ENCODE measurements around the gene GSC2. TPM values are rescaled to one million over a fixed set of nuclear protein-coding genes. Genes with fewer than 3 reads are reported as not detected.

Gene GSC2
- total RNA-seq, 4 donors from 2014 or later = not detected

DNA sequence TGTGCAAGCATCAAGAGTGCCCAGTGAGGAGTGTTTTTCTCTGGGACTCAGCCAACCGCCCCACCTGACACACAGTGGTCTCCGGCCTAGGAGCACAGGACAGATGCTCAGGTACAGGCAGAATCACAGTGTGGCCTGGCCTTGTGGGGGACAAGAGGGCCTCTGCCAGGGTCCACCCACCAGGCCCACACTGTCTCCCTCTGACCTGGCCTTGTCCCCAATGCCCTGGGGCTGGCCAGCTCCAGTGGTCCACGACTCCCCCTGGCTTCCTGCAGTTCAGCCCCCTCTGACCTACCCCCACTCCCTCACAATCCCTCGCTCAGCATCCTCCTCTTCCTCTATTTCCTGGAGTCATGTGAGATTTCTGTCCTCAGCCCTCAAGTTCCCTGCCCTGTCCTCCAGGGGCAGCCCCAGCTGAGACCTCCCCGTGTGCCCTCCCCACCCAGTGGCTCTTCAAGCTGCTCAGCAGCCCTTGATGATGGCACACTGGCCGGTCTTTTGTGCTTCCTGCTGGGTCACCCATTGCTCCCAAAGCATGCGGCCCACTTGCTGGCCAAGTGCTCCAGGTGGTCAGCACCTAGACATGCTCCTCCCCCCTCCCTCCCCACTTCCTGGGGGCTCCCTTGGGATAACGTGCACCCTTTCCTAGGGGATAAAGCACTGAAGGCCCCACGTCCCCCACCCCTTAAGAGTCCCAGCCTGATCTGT is 17.2 kb downstream of the GSC2 start:
- Histone ChIP-seq H3K4me1 (no peaks in the 10 kb centered on the region), H3K9me3 (no peaks in the 10 kb centered on the region), H3K36me3 (peaks cover 30 to 35% of the 10 kb centered on the region in 2 donors), H3K27ac (no peak overlapping the region), H3K27me3 (no peaks in the 10 kb centered on the region), H3K4me3 (replicated peaks in 1 of 3) (no peak overlapping the region)
- DNase-seq = no peak
- intact Hi-C loops (cut with DNase I) = no loop called here
- TF ChIP-seq POLR2A (IDR thresholded peaks at IDR 0.05) (no peak), CTCF (IDR thresholded peaks at IDR 0.05) (no peak)
- WGBS, 2 donors = 88 to 91% methylated on average over 9 of the region's 9 CpGs

DNA sequence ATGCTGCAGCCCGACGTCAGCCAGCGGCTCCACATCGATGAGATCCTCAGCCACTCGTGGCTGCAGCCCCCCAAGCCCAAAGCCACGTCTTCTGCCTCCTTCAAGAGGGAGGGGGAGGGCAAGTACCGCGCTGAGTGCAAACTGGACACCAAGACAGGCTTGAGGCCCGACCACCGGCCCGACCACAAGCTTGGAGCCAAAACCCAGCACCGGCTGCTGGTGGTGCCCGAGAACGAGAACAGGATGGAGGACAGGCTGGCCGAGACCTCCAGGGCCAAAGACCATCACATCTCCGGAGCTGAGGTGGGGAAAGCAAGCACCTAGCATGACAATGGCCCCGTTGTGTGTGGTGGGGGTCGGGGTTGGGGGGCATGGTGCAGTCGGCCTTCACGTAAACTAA is 17.9 kb downstream of the GSC2 start:
- DNase-seq = no peak

GRCh38 chr22:19131685-19132015 is 18.4 kb downstream of the GSC2 start:
- 91 to 96% methylated on average over 16 to 19 of the region's 19 CpGs for WGBS, 2 donors
- no peaks in the 10 kb centered on the region for H3K27me3 ChIP-seq
- no peaks in the 10 kb centered on the region for H3K9me3 ChIP-seq
- TF ChIP-seq POLR2A (IDR thresholded peaks at IDR 0.05) = no peak
- TF ChIP-seq CTCF (IDR thresholded peaks at IDR 0.05) = no peak
- H3K4me1 ChIP-seq = no peaks in the 10 kb centered on the region
- no peak overlapping the region for H3K4me3 ChIP-seq (replicated peaks in 1 of 3)
- intact Hi-C loops (cut with DNase I) = no loop called here
- H3K27ac ChIP-seq = no peak overlapping the region
- no peak for DNase-seq
- peaks cover 23 to 24% of the 10 kb centered on the region in 2 donors for H3K36me3 ChIP-seq

More for the DNA sequence above, 17.9 kb downstream of the GSC2 start:
- peaks cover 27 to 28% of the 10 kb centered on the region in 2 donors for H3K36me3 ChIP-seq
- no peak overlapping the region for H3K4me3 ChIP-seq (replicated peaks in 1 of 3)
- TF ChIP-seq POLR2A (IDR thresholded peaks at IDR 0.05) (no peak), CTCF (IDR thresholded peaks at IDR 0.05) (no peak)
- no peak overlapping the region for H3K27ac ChIP-seq
- no peaks in the 10 kb centered on the region for H3K9me3 ChIP-seq
- intact Hi-C loops (cut with DNase I) = no loop called here
- no peaks in the 10 kb centered on the region for H3K27me3 ChIP-seq
- 90 to 99% methylated on average over 15 to 17 of the region's 20 CpGs for WGBS, 2 donors
- H3K4me1 ChIP-seq = no peaks in the 10 kb centered on the region

DNA sequence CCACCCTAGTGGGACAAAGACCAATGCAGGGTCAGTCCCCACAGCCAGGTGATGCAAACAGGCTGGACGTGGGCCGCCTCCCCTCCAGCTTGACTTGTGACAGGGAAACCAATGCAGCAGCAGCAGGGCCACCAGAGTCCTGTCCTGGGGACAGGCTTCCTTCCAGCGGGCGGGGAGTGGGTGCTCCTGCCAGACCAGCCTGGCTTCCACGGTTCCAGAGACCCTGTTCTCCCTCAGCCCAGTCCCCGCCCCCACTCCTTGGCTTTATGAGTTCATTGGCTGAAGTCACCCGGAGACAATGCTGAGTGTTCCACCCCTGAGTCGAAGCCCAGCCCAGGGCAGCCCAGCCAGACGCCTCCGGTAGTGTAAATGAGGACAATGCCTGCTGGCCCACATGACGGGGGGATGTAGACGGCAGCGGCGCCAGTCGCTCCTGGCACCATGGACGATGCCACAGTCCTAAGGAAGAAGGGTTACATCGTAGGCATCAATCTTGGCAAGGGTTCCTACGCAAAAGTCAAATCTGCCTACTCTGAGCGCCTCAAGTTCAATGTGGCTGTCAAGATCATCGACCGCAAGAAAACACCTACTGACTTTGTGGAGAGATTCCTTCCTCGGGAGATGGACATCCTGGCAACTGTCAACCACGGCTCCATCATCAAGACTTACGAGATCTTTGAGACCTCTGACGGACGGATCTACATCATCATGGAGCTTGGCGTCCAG is 19.0 kb downstream of the GSC2 start, which contains the start of gene TSSK2:
TSS of gene TSSK2 (plus strand) at position 350 of the 726 bp plus-strand sequence. CDS start at position 442, 92 bp downstream.
- TF ChIP-seq CTCF (IDR thresholded peaks at IDR 0.05) (no peak), POLR2A (IDR thresholded peaks at IDR 0.05) (no peak)
- no peaks in the 10 kb centered on the region for H3K4me1 ChIP-seq
- intact Hi-C loops (cut with DNase I) = no loop called here
- DNase-seq = no peak
- WGBS, 2 donors = 91 to 93% methylated on average over 23 to 25 of the region's 27 CpGs
- no peaks in the 10 kb centered on the region for H3K9me3 ChIP-seq
- no peak within 1 kb of the TSS for H3K4me3 ChIP-seq (replicated peaks in 1 of 3)
- no peak within 1 kb of the TSS for H3K27ac ChIP-seq
- no peaks in the 10 kb centered on the region for H3K27me3 ChIP-seq
- peaks cover 18 to 19% of the 10 kb centered on the region in 2 donors for H3K36me3 ChIP-seq

DNA sequence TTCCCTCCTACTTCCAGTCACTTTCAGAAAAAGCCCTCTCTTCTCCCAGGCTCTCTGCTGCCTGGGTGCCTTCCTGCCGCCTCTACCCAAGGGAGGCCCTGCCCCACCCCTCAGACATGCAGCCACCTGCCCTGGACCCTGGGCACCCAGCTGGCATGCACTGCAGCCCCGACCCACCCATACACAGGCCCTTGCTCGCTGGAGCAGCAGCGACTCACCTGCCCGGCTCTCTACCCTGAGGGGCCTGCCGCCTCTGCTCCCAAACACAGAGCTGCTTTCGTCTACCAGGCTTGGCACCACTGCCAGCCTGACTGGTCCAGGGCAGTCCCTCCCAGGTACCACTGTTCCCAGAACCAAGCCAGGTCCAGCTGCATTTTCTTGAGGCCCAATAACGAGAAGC is 20.2 kb downstream of the GSC2 start:
- no peaks in the 10 kb centered on the region for H3K9me3 ChIP-seq
- no peaks in the 10 kb centered on the region for H3K27me3 ChIP-seq
- H3K27ac ChIP-seq = no peak overlapping the region
- H3K4me3 ChIP-seq (replicated peaks in 1 of 3) = no peak overlapping the region
- no peak for DNase-seq
- H3K4me1 ChIP-seq = no peaks in the 10 kb centered on the region
- WGBS, 2 donors = 86 to 90% methylated on average over 8 of the region's 8 CpGs
- H3K36me3 ChIP-seq = peaks cover 13 to 15% of the 10 kb centered on the region in 2 donors
- TF ChIP-seq CTCF (IDR thresholded peaks at IDR 0.05) (no peak), POLR2A (IDR thresholded peaks at IDR 0.05) (no peak)
- intact Hi-C loops (cut with DNase I) = no loop called here
